Measurements from ENCODE around the gene TBC1D10A.

TBC1D10A gene

DNA sequence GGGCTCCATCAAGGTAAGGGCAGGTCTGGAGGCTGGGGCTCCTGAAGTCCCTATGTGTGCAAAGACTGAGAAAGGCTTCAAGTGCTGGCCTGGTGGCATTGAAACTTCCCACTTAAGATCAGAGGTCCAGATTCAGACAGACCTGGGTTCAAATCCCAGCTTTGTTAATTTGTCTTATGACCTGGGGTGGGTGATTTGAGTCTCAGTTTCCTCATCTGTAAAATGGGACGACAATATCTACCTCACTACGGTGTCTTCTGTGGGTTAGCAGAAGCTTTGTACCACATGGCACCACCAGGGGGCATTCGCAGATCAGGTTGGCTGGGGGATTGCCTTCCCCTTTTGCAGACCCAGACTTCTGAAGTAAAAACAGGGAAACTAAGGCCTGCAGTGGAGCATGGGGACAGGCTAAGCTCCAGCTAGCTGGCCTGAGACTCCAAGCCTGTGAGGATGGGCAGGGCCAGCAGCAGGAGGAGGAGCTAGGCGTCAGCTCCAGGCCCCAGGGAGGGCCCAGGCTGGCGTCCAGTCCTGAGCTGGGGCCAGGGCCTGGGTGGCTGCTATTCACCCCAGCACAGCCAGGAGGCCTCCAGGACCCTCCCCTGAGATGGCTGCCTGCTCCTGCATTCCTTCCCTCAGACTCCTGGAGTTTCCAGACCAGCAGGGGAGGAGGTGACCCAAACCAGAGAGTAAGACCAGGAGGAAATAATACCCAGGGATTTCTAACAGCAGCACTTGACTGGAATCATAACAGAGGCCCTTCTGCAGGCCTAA lies 38.9 kb downstream of the TBC1D10A start:
- peak in 52 of 56 donors; percentile 35 to 88 (median 67) for DNase-seq

DNA sequence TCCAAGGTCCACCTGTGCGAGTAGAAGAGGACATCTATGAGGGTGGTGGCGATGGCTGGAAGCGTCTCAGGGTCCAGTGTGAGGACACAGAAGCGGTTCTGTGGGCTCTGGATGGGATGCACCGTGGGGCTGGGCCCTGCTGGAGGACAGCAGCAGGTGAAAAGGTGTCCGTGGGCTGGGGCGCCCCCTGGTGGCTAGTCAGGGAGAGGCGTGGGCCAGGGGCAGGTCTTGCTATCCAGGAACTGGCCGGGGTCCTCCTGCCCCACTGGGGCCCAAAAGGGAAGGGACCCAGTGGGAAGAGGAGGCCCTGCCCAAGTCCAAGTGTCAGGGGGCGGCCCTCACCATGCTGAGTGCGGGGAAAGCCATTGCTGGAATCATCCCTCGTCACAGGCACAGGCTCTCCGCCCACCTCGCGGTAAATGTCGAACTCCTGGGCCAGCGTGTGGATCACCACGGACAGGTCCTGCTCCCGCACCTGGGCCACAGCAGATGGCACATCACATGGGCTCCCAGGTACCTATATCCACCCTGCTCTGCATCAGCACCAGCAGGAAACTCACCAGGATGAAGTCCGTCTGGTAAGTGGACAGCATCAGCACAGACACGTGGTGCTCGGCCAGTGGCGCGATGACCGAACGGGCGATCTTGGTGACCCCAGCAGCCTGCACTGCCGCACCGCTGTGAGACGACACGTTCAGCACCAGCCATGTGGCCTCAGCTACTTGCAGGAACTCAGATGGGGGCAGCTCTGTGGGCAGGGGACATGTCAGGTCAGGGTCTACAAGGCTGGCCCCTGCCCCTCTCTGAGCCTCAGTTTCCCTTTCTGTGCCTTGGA lies 39.7 kb downstream of the TBC1D10A start:
- DNase-seq = peak in 25 of 56 donors; percentile 8 to 64 (median 25)

GRCh38 chr22:30286331-30286730 lies 40.4 kb downstream of the TBC1D10A start:
- no peak for DNase-seq

GRCh38 chr22:30285846-30286200 lies 40.9 kb downstream of the TBC1D10A start:
- DNase-seq = no peak

DNA sequence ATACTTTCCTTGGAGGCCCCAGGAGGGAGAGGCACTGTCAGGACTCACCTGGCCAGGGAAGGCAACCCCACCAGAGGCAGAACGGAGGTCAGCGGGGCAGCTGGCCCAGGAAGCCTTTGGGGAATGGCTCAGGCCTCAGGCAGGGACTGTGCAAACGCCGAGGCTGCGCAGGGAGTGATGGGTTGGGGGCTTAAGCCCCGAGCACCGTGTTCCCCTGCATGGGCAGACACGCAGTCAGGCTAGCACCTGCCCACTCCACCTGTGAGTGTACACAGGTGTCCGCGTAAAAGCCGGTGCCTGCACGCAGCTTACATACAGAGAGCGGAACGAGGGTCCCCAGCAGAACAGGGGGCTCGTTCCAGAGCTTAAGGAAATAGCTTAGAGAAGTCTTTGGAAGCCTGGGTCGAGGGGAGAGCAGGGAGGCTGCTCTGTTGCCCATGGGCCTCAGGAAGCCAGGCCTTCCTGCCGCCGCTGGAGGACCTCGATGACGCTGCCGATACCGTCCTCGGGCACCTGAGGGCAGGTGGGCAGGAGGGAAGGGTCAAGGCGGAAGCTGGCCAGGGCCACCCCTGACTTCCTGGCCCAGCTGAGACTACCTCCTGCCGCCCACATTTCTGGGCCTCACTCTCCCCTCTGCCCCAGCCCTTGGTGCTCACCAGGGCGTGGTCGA lies 41.4 kb downstream of the TBC1D10A start:
- no peak for DNase-seq

DNA sequence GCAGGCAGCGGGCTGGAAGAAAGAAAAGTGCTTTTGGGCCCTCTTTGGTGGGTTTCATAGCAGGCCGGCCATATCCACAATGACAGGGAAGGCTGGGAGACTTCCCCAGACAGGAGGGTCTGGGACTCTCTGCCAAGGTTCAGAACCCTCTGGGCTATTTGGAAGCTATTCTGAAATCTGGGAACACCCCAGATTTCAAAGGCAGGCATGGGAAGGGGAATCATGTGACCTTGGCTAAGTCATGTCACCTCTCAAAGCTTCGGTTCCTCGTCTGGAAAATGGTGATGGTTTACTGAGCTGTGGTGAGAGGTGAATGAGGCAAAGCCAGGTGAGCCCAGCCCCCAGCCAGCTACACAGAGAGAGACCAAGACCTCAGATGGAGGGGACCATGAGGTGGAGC lies 42.1 kb downstream of the TBC1D10A start:
- no peak for DNase-seq

GRCh38 chr22:30284172-30284571 lies 42.6 kb downstream of the TBC1D10A start:
- no peak for DNase-seq

GRCh38 chr22:30283342-30283741 lies 43.4 kb downstream of the TBC1D10A start:
- no peak for DNase-seq

DNA sequence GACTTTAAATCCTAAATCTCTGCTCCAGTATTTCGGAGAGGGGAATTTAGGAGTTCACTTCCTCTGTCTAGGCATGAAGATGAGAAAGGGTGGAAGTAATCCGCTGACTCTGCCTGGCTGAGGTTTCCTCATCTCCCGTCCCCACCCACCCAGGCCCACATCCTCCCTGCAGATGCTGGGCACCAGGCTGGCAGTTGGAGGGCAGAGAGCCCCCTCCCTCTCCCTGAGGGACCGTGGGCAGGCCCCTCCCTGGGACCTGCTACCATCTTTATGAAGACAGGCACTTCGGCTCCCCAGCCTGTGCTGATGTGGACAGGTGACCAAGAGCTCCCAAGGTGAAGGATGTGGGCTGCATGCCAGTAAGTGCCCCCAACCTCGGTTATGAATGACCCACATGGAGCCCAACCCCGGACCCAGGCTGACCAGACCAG lies 44.1 kb downstream of the TBC1D10A start:
- no peak for DNase-seq

GRCh38 chr22:30280505-30280904 lies 46.2 kb downstream of the TBC1D10A start:
- DNase-seq = no peak

- DNase-seq = no peak
Measured at GRCh38 chr22:30279932-30280331, 46.8 kb downstream of the TBC1D10A start.

DNA sequence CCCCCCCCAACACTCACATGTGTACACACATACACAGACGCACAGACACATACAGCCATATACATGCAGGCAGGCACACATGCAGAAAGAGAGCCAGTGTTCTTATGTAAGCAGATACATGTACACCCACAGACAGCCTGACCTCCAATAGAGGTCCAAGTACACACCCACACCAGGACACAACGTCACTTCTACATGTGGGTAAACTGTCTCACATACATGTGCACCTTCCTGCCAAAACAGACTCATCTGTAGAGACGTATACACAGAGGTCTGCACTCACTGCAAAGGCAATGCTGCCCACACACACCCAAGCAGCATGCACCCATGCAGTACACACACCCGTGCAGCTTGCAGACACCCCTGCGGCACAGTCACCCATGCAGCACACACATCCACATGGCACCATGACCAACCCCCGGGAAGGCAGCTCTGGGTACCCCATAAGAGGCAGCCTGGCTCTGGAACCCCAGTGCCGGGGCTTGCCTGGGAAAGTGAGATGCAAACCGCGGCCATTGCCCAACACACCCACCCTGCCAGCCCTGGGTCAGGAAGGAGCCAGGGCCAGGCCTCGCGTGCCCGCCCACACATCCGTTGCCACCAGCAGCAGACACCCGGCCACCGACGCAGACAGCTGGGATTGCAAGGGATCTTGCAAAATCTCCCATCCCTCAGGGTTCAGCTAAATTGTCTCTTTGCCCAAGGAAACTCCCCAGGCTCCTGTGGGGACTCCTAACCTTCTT lies 47.5 kb downstream of the TBC1D10A start:
- peak in 16 of 56 donors; percentile 7 to 48 (median 22) for DNase-seq

GRCh38 chr22:30277547-30278344 lies 49.0 kb downstream of the TBC1D10A start:
- peak in 20 of 56 donors; percentile 8 to 57 (median 34) for DNase-seq

GRCh38 chr22:30276039-30276438 lies 50.7 kb downstream of the TBC1D10A start:
- DNase-seq = no peak

GRCh38 chr22:30275625-30276024 lies 51.1 kb downstream of the TBC1D10A start:
- no peak for DNase-seq

- no peak for DNase-seq
Measured at GRCh38 chr22:30274437-30274812, 52.3 kb downstream of the TBC1D10A start.

DNA sequence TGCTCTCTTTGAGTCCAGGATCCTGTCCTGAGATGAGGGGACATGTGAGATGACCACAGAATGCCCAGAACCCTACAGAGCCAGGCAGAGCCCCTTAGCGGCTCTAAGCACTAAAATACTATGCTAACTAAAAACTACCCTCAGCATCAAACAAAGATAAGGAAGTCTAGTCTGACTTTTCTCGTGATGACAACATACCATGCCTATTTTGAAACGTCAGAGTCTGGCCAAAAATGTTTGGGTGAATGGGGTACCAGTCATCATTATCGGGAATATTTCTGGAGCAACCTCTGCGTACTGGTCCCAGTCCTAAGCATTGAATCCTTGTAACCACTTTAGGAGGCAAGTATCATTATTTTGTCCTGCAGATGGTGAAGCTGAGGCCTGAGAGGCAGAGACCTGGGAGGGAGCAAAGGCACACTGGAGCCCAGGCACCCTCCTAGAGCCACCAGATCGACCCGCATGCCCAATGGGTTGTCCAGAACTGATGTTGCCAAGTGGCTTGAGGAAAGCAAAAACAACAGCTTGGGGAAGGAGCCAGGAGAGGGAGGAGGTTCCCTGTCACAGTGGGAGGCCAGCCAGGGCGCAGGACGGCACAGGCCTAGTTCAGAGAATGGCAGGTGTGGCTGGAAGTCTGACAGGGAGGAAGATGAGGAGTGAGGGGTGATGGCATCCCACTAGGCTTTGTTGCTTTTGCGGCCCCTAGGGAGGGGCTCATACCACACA lies 52.9 kb downstream of the TBC1D10A start:
- DNase-seq = peak in 3 of 56 donors; percentile 8 to 19 (median 18)

- no peak for DNase-seq
Measured at GRCh38 chr22:30272781-30273601, 53.8 kb downstream of the TBC1D10A start.

DNA sequence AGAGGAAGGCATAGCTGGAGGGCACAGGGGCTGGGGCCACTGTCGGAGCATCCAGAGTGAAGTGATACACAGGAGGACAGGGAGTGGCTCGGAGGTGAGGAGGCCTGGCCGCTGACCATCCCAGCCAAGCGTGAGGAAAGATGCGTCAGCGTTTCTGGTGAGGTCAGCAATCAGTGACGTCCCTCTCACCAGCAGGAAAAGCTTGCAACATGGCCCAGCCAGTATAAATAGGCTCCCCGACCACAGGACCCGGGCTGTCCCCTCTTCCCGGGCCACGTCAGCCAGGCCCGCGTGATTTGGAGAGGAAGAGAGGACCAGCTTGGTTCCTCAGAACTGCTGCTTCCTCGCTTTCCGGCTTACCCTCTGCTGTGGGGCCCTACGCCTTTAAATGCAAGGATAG lies 55.9 kb downstream of the TBC1D10A start:
- DNase-seq = peak in 40 of 56 donors; percentile 13 to 75 (median 38)
